TTC549 (cell line): ENCODE measurements around the gene PTCD1.
"Not testable (repeated sequence)": the region's sequence is repeated elsewhere in the genome, so short reads cannot be mapped to it uniquely, and the experiment has no call there.

Source experiments
- FAIRE-seq: peaks from 2 replicates; lab custom pipeline; 2012; peaks lifted over from hg19 to GRCh38; lab: Jason Lieb, UNC

The PTCD1 gene

DNA sequence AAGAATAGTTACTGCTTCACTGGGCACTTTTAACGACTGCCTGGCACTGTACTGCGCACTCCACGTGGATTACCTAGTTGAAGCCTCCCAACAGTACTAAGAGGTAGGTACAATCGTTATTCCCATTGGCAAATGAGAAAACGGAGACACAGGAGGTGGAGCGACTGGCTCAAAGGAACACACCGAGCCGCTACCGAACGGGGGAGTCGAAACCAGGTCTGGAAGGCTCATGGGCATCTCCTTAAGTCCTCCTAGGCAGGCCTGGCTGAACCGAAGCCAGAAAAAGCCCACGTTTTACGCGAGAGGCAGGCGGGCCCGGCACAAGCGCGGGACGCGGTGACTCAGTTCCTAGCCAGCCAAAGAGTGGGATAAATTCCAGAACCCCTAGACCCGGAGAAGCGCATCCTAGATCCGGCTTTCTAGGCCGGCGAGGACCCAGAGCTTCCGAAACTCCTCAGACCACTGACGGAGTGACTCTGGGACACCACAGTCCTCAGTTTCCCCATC is 30.7 kb downstream of the PTCD1 start:
- no peak for FAIRE-seq

DNA sequence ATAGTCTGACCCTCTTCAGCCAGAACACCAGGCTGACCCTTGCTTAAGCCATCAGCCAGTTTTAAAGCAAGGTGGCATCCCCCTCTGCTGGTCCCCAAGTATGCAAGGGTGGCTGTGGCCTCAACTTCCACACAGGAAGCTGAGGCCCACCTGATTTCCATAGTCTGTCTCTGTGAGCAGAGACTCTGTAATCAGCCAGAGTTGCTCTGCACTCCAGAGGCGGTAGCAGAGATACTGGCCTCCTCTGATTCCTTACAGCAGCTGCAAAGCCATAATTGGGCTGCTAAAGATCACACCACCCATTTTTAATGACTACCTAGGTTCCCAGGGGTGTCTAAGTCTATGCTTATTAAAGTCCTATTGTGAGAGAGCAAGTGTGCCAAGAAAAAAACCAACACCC is 32.0 kb downstream of the PTCD1 start:
- FAIRE-seq, result no peak

DNA sequence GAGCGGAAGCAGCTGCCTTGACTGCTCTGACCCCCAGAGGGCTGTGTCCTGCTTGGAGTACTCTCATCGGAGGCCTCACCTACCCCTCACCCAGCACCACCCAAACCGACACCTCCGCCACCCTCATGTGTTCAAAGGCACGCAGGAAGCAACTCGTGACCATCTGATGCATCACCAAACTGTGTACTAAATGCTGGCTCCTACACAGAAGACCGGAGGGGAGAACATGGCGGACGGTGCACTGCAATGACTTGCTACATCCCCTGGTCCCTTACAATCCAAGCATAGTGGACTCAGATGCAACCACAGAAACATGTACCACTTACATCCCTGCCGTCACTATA is 33.6 kb downstream of the PTCD1 start:
- FAIRE-seq, result no peak

DNA sequence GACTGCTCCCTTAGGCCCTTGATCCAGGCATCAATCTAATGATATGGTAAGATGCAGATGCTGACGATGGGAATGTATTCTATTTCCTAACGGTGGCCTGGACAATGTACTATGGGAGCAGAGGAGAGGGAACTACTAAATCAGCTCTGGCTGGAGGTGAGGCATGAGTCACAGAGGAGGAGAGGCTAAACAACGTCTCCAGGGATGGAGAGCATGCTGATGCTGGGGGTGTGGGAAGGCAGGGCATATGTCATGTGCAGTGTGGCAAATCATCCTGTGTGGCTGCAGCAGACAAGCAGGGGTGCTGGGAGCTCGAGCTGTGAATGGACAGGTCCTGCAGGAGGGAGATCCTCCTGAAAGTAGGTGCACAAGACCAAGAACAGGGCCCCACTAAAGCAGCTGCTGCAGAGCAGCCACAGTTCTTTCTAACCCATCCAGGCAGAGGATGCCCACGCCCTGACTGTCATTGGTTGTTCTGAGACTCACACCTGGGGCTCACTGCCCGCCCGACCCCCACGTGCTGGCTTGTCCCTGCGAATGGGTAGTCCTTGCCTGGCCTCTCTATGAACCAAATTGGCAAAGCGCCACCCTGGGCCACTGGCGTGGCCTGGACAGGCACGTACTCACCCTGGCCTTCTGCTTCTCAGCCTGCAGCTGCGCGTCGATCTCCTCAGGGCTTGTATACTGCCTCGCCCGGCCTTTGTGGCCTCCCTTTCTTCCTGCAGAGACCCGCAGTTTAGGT is 34.2 kb downstream of the PTCD1 start:
- no peak for FAIRE-seq

DNA sequence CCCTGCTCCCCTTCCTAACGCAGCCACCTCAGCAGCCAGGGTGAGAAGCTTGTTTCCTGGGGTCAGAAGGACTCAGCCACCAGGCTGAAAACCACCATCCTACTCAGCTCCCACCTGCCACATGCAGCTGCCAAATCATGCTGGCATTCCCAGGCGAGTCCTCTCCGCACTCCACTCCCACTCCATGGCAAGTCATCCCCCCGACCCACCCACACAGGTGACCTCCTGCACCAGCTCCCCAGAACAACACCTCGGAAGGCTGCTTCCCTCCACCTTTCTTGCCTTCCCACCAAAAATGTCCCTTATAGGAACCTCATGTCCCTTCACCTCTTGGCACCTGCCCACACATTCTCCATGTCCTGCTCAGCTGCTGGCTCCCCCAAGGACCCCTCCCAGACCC is 34.8 kb downstream of the PTCD1 start:
- no peak for FAIRE-seq

DNA sequence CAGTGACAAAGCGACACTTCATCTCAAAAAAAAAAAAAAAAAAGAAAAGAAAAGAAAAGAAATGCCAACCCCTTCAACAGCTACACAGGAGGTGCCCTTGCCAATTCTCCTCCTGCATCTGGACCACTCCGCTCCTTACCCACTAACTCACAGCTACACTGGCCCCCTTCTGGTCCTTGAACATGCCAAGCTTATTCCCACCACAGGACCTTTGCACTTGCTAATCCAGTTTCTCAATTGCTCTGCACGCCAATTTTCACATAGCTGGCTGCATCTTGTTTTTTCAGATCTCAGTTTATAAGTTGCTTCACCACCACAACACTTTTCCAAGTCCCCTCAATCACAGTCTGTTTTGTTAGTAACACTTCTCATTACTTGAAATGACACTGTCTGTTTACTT is 35.7 kb downstream of the PTCD1 start:
- no peak for FAIRE-seq

DNA sequence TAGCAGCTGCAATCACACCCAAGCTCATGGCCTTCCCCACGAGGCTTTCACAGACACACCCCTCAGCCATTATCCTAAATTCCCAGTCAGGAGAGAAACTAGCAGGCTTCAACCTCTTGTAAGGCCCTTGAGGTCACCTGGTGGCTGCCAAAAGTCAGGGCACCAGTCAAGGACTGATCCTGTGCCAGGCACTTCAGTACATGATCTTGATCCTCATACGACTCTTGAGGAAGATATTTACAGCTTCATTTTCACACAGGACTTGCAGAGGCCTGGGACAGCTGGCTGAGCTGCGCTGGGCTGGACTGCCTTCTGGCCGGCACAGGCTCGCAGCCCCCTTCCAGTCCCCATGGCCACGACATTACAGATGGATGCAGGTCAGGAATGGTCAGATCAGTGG is 39.0 kb downstream of the PTCD1 start:
- no peak for FAIRE-seq

DNA sequence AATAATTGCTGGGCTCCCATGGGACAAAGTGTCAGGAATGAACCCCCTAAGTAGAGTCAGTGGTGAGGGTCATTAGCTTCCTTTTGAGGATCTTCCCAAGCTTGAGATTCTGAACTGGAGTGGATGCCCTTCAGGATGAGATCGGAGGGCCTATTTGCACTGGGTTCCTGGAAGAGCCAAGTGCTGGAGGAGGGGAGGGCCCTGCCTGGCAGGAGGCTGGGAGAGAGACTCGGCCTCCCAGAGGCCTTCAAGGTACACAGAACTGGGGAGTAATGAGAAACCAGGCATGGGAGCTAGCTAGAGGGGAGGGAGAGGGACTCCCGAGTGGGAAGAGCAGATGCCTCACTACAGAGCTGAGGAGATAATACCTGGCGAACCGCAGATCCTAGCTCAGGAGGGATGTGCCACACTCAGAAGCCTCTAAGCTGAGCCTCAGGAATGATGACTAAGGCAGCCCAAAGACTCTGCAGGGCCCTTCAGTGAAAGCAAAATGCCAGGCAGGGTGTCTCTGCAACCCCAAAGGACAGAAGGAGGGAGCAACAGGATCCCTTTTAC is 39.6 kb downstream of the PTCD1 start:
- FAIRE-seq, result no peak

DNA sequence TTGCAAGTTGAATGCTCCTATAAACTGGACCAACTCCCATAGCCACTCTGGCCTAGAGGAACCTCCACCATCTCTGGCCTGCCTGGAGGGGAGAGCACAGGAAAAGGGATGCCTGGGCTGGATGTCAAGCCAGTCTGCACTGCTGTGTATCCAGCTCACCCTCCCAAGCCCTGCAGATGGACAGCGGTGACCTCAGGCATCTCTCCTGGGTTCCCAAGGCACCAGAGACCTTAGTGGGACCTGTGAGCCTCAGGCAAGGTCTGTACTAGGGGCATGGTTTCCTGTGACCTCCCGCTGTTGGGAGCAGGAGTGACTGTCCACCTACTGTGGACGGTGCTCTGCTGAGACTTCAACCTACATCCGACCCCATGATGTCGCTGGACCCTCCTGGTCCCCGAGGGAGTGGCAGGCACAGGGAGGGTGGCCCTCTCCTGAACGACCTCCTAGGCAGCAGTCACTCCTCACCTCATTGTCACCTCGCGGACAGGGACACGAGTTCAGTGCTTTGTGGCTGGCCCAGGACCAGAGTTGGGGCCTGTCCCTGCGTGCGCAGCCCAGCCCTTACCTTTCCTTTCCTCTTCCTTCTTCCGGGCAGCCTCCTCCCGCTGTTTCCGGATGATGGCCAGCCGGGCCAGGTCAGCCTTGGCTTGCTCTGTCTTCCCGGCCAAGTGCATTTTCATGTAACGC is 41.2 kb downstream of the PTCD1 start:
- no peak for FAIRE-seq

DNA sequence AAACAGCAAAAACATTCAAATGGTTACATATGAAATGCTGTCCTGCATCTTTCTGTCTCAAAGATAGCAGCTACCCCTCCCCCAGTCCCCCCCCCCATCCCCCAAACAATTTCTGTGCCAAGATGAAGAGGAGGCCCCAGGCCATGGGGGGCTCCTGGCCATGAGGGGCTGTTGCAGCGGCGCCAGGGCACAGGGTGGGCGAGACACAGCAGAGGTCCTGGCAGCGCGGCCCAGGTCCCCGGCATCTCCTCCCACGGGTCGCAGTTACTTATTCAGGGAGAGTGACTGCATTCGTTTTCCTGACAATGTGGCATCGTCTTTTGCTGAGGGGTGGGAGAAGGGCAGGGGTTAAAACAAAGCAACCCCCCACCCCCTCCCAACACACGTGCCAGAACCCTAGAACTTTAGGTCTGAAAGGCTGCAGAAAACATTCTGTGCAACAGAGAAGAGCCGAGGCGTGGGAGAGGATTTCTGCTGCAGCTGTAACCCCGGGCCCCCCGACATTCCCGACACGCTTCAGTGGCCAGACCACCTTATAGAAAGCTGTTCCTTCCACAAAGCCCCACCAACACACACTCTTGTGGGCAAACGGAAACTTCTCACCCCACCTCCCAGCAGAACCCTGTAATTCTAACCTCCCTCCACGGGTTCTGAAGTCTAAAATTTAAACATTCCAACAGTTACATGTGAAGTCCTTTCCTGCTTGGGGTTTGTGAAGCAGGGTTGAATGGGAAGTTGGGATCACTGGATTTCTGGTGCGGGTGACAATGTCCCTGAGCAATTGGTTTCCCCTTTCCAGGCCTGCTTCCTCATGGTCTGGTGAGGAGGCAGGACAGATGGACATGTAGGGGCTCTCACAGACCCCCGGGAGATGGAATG is 41.9 kb downstream of the PTCD1 start:
- FAIRE-seq, result no peak

DNA sequence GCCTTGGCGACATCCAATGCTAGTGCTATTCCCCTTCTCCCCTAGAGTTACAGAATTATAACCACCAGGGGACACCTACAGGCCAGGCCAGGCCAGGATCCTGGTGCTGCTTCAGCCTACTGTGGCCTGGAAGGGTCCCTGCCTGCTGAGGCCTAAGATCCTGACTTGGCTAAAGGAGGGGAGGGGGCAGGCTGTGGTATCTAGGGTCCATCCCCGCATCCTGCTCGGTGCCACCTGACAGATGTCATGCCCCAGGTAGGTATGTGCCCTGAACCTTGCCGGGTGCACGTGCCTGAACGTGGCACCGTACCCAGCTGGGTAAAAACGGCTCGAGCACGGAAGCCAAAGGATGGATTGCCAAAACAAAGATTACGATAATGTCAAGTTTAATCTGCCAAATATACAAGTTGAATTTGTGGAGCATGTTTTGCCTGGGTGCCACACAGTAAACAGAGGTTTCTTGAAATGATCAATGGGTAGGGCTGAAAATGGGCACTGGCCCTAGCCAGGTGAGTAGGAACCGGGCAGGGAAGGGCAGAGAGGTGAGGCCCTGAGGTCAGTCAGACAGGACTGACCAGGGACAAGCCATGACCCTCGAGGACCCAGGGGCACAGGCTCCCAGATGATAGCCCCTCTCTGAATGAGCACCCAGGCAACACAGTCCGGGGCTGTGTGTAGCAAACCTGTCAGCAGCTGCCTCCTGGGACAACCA is 42.8 kb downstream of the PTCD1 start:
- FAIRE-seq, result no peak

DNA sequence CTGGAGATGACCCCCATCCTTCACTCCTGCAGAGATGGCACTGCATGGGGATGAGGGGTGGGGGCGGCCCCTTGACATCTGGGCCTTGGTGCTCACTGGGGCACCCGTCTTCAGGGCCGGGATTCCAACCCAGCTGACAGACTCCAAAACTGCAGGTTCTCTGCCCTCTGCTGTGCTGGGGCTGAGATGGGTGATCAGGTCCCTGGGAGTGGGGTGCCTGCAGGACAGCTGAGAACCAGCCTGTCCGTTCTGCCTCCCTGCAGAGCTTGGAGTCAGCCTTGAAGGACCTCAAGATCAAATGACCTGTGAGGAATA is 44.5 kb downstream of the PTCD1 start:
- no peak for FAIRE-seq

DNA sequence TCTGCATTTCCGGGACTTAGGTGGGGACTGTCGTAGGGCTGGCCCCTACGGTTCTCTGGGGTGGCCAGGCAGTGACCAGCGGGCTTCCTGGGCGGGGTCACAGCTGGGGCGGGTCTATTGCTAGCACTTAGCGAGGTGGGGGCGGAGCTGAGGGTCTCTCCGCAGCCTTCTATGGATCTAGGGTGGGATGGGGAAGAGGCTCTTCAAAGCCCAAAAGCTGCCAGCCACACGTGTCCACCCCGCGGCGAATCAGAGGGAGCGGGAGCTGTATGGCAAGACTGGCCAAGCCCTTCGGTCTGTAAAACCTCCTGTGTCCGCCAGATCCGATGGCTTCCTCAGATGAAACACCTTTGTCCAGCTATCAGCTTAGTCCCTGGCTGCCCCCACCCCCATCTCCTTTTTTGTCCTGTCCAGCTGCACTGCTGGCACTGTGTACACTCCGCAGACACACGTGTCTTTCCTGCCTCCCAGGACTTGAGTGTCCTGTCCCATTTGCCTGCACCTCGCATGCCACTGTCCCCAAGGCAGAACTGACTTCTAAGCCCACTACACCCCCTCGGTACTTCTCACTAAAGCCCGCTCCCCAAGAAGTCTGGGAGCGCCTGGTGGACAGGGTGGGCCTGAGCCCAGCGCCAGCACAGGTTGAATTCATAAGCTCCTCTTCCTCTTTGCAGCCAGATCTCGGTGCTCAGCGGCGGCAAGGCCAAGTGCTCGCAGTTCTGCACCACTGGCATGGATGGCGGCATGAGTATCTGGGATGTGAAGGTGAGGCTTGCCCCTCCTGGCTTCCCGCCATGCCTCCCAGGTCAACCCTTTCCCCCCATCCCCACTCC is 45.0 kb downstream of the PTCD1 start:
- no peak for FAIRE-seq

DNA sequence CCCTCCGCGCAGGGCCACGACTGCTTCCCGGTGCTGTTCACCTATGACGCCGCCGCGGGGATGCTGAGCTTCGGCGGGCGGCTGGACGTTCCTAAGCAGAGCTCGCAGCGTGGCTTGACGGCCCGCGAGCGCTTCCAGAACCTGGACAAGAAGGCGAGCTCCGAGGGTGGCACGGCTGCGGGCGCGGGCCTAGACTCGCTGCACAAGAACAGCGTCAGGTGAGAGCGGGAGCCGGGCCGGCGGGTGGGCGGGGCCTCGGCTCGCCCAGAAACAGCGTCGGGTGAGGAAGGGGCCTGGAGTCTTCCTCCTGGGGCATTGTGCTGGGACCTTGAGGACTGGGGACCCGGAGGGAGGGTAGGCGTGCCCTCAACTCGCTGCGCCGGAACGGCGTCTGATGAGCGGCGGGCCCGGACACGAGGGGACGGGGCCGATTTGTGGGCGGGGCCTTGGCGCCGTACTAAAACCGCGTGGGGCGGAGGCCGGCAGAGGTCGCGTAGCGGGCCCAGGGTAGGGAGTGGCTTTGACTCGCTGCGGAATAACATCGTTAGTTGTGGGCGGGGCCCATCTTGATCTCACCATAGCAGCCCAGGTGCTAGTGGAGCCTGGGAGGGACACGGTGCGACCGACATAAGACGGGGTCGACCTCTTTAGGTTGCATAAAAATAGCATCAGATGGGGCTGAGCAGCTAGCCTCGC is 45.8 kb downstream of the PTCD1 start:
- no peak for FAIRE-seq

DNA sequence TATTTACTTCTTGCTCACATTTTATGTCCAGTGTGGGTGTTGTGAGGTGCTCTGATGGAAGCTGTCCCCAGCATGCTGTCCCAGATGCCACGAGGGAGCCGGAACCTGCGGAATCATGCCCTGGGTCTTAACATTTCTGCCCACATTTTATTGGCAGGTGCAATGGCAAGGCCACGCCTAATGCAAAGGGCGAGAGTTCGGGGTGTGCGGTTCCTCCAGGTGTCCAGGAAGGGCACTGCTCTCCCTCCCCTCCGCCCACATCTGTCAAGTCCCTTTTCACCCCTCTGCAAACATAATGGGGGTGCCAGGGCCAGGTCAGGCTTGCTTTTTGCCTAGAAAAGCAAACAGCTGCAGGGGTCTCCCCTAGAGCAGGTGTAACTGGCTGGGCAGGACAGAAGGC is 46.6 kb downstream of the PTCD1 start:
- FAIRE-seq, result no peak

DNA sequence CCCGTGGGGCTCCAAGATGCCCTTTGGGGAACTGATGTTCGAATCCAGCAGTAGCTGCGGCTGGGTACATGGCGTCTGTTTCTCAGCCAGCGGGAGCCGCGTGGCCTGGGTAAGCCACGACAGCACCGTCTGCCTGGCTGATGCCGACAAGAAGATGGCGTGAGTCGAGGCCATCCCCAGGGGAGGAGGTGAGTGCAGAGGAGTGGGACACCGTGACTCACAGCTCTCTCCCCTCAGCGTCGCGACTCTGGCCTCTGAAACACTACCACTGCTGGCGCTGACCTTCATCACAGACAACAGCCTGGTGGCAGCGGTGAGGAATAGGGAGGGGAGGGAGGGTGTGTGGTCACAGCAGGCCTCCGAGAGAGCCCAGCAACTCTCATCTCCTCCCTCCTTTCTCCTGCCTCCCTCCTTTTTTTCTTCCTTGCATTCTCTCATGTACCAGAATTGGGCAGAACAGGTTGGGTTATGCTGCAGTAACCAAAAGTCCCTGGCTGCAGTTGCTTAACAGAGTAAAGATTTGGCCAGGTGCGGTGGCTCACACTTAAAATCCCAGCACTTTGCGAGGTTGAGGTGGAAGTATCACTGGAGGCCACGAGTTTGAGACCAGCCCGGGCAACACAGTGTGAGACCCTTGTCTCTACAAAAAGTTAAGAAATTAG is 47.5 kb downstream of the PTCD1 start:
- no peak for FAIRE-seq

DNA sequence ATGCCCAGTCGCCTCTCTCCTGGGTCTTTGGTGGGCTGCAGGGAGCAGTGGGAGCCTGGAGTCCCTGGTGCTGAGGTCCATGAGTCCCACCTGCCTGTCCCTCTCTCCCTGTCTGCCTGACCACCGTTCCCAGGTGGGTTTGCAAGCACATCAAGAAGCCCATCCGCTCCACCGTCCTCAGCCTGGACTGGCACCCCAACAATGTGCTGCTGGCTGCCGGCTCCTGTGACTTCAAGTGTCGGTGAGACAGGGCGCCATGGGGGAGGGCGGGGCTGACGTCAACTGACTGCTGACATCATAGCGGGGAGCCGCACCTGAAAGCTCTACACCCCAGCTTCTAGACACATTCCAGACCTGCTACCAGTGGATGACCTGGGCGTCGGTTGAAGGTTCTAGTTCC is 48.8 kb downstream of the PTCD1 start:
- FAIRE-seq, result no peak

DNA sequence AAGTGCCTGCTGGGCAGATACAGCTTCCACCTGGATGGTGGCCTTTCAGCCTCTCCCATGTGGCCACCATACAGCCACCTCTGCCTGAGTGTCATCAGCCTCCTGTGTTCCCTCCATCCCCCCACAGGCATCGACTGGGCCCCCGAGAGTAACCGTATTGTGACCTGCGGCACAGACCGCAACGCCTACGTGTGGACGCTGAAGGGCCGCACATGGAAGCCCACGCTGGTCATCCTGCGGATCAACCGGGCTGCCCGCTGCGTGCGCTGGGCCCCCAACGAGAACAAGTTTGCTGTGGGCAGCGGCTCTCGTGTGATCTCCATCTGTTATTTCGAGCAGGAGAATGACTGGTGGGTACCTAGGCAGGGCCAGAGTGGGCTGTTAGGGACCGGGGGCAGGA is 50.7 kb downstream of the PTCD1 start:
- no peak for FAIRE-seq

DNA sequence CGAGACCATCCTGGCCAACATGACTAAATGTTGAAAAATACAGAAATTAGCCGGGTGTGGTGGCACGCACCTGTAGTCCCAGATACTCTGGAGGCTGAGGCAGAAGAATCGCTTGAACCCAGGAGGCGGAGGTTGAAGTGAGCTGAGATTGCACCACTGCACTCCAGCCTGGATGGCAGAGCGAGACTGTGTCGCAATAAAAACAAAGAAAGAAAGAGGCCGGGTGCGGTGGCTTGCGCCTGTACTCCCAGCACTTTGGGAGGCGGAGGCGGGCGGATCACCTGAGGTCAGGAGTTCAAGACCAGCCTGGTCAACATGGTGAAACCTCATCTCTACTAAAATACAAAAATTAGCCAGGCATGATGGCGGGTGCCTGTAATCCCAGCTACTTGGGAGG is 51.4 kb downstream of the PTCD1 start:
- FAIRE-seq, result not testable (repeated sequence)

DNA sequence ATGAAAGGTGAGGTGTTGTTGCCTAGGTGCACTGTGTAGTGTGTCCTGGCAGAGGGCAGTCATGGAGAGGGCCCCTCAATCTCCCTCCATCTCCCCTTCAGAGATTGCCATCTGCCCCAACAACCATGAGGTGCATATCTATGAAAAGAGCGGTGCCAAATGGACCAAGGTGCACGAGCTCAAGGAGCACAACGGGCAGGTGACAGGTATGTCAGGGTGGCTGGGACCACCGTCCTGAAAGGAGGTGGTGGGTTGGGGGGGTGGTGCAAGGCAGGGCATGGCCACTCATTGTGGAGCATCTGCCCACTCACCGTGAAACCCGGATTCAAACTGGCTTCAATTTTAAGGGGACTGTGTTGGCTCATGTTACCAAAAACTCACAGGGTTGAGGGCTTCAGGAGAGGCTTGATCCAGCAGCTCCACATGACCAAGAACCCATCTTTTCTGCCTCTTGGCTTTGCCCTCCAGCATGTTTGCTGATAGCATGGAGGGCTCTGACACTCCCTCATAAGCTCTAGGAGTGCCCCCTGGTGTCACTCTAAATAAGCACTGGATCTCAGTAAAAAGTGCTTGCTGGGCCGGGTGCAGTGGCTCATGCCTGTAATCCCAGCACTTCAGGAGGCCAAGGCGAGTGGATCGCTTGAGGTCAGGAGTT is 51.9 kb downstream of the PTCD1 start:
- FAIRE-seq, result no peak
